Stomach (tissue), 4 donors: ENCODE results near the gene REXO4.

Source experiments
- EP300 ChIP-seq: sonication (generic); formaldehyde crosslinking; IDR thresholded peaks from one replicate; pipeline ENCODE4 v1.6.1; 2017; ENCODE audit warnings: antibody characterized with exemption
- POLR2A ChIP-seq, 4 donors: fragments of 450-650 bp; IDR thresholded peaks; one replicate each; pipeline ENCODE4 v1.6.1; 2016; ENCODE audit warnings: antibody characterized with exemption in 4 of 4, control low read depth in 2 of 4, mild to moderate bottlenecking in 1 of 4, moderate library complexity in 1 of 4
- POLR2AphosphoS5 ChIP-seq, 3 donors: sonication (generic); formaldehyde crosslinking; IDR thresholded peaks; one replicate each; pipeline ENCODE4 v1.6.1; 2016; ENCODE audit warnings: antibody characterized with exemption in 3 of 3
- TF ChIP-seq, protein P1 (sequence below), 7 experiments: fragments of 450-650 bp in 4 of 7; fragments of 200-600 bp in 3 of 7; sonication (generic) in 3 of 7; IDR thresholded peaks; one replicate each; pipeline ENCODE4 v1.5.1; 2016 to 2019; ENCODE audit warnings: antibody characterized with exemption in 7 of 7, control low read depth in 2 of 7, mild to moderate bottlenecking in 1 of 7

DNA sequence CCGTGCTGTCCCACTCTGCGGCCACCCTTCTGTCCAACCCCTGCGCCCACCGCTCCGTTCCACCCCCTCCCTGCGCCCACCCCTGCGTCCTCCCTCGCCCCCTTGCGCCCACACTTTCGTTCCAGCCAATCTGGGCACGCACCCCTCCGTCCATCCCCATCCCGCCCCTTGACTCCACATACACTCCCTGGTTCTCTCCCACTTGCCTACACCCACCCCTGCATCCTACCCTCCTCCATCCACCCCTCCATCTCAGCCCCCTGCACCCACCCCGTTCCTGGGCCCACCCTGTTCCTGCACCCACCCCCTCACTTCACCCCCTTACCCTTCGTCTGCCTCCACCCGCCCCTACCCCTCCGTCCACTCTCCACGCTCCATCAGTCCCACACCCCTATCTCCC is 11.4 kb upstream of the REXO4 start:
- TF ChIP-seq POLR2AphosphoS5 (IDR thresholded peaks at IDR 0.05) (no peak), POLR2A (IDR thresholded peaks at IDR 0.05) (no peak), EP300 (no peak)
- TF ChIP-seq, protein P1, sequence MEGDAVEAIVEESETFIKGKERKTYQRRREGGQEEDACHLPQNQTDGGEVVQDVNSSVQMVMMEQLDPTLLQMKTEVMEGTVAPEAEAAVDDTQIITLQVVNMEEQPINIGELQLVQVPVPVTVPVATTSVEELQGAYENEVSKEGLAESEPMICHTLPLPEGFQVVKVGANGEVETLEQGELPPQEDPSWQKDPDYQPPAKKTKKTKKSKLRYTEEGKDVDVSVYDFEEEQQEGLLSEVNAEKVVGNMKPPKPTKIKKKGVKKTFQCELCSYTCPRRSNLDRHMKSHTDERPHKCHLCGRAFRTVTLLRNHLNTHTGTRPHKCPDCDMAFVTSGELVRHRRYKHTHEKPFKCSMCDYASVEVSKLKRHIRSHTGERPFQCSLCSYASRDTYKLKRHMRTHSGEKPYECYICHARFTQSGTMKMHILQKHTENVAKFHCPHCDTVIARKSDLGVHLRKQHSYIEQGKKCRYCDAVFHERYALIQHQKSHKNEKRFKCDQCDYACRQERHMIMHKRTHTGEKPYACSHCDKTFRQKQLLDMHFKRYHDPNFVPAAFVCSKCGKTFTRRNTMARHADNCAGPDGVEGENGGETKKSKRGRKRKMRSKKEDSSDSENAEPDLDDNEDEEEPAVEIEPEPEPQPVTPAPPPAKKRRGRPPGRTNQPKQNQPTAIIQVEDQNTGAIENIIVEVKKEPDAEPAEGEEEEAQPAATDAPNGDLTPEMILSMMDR (IDR thresholded peaks at IDR 0.05): no peak
